Gastroesophageal sphincter (tissue), 4 donors: ENCODE data around the gene SCCPDH. TPM values are rescaled to one million over a fixed set of nuclear protein-coding genes. Genes with fewer than 3 reads are reported as not detected.
"Not testable (repeated sequence)": the region's sequence is repeated elsewhere in the genome, so short reads cannot be mapped to it uniquely, and the experiment has no call there.

ENCODE experiments used
- ATAC-seq: fragments of 150-250 bp; one replicate; pipeline ENCODE4 v1.9.1; 2016; ENCODE audit warnings: mild to moderate bottlenecking, moderate library complexity
- H3K27ac ChIP-seq, 4 donors: fragments of 200-600 bp; sonication (generic) in 3 of 4; 1 replicate in 3 of 4; 2 replicates in 1 of 4; pipeline ENCODE4 v1.5.1; 2016 to 2019
- H3K27me3 ChIP-seq: fragments of 200-600 bp; sonication (generic); one replicate; pipeline ENCODE4 v1.5.1; 2019
- H3K36me3 ChIP-seq, 2 donors: fragments of 200-600 bp; sonication (generic); one replicate each; pipeline ENCODE4 v1.5.1; 2019; ENCODE audit warnings: control low read depth in 1 of 2
- H3K4me1 ChIP-seq, 3 donors: fragments of 200-600 bp; sonication (generic); 1 replicate in 2 of 3; 2 replicates in 1 of 3; pipeline ENCODE4 v1.5.1; 2016 to 2019; ENCODE audit warnings: control low read depth in 2 of 3
- H3K4me3 ChIP-seq, 2 donors: fragments of 200-600 bp; sonication (generic); one replicate each; pipeline ENCODE4 v1.5.1; 2019; ENCODE audit warnings: mild to moderate bottlenecking in 1 of 2, moderate library complexity in 1 of 2
- H3K9me3 ChIP-seq, 3 donors: fragments of 200-600 bp; sonication (generic); one replicate each; pipeline ENCODE4 v1.5.1; 2017 to 2019; ENCODE audit warnings: control low read depth in 2 of 3
- EP300 ChIP-seq: sonication (generic); formaldehyde crosslinking; IDR thresholded peaks from one replicate; pipeline ENCODE4 v1.6.1; 2017; ENCODE audit warnings: antibody characterized with exemption, mild to moderate bottlenecking
- POLR2A ChIP-seq, 2 donors: fragments of 450-650 bp; IDR thresholded peaks; one replicate each; pipeline ENCODE4 v1.6.1; 2017; ENCODE audit warnings: antibody characterized with exemption in 2 of 2, mild to moderate bottlenecking in 2 of 2, moderate library complexity in 1 of 2
- POLR2AphosphoS5 ChIP-seq: sonication (generic); formaldehyde crosslinking; IDR thresholded peaks from one replicate; pipeline ENCODE4 v1.6.1; 2017; ENCODE audit warnings: antibody characterized with exemption
- WGBS, 2 donors: methylation state at CpG; one replicate each; pipeline ENCODE4 v1.1.5; 2018; ENCODE audit warnings: low coverage in 1 of 2; 5-methylcytosine and 5-hydroxymethylcytosine counted together
- total RNA-seq, 4 donors: library from RNA; depleted of rRNA; stranded (reverse); fragments of >200 nt; gene quantifications; one replicate each; pipeline ENCODE4 v1.1.0, GENCODE V29; 2016
- TF ChIP-seq, protein P1 (sequence below), 4 experiments: fragments of 200-600 bp in 2 of 4; fragments of 450-650 bp in 2 of 4; sonication (generic) in 1 of 4; IDR thresholded peaks; one replicate each; pipeline ENCODE4 v1.5.1; 2017 to 2019; ENCODE audit warnings: antibody characterized with exemption in 4 of 4, mild to moderate bottlenecking in 2 of 4, moderate library complexity in 2 of 4

Gene SCCPDH
- total RNA-seq, 4 donors from 2014 or later: 21.3 to 32.2 (median 23.1) TPM

- H3K36me3 ChIP-seq: peaks cover 0 to 51% of the 10 kb centered on the region in 2 donors
- no peaks in the 10 kb centered on the region for H3K27me3 ChIP-seq
- TF ChIP-seq POLR2AphosphoS5: no peak
- TF ChIP-seq, protein P1, sequence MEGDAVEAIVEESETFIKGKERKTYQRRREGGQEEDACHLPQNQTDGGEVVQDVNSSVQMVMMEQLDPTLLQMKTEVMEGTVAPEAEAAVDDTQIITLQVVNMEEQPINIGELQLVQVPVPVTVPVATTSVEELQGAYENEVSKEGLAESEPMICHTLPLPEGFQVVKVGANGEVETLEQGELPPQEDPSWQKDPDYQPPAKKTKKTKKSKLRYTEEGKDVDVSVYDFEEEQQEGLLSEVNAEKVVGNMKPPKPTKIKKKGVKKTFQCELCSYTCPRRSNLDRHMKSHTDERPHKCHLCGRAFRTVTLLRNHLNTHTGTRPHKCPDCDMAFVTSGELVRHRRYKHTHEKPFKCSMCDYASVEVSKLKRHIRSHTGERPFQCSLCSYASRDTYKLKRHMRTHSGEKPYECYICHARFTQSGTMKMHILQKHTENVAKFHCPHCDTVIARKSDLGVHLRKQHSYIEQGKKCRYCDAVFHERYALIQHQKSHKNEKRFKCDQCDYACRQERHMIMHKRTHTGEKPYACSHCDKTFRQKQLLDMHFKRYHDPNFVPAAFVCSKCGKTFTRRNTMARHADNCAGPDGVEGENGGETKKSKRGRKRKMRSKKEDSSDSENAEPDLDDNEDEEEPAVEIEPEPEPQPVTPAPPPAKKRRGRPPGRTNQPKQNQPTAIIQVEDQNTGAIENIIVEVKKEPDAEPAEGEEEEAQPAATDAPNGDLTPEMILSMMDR (IDR thresholded peaks at IDR 0.05): no peak
- TF ChIP-seq POLR2A (IDR thresholded peaks at IDR 0.05): no peak
- no peak for TF ChIP-seq EP300
- H3K27ac ChIP-seq: peak overlapping the region in 2 of 4 donors; percentile 86 to 91
- no peak for ATAC-seq
- peaks cover 0 to 8% (median 0%) of the 10 kb centered on the region in 3 donors for H3K9me3 ChIP-seq
- H3K4me1 ChIP-seq: peaks cover 0 to 27% (median 3%) of the 10 kb centered on the region in 3 donors
- WGBS, 2 donors: 72 to 74% methylated on average over 4 of the region's 4 CpGs
- H3K4me3 ChIP-seq: no peak overlapping the region
These were observed 2.7 kb downstream of the SCCPDH start for GRCh38 chr1:246726881-246727280.

DNA sequence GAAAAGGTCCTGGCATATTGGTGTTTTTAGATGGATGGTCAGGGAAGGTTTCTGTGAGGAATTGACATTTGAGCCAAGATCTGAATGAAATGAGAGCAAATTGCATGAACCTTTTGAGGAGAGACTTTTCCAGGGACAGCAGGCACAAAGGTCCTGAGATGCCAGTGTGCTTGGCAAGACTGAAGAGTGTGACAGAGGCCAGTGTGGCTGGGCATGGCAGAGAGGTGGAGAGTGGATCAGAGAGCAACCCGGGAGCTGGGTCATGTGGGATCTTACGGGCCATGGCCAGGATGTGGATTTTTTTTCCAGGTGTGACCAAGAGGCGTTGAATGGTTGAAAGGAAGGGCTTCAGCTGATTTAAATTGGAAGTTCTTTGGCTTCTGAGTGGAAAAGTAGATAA lies 3.4 kb downstream of the SCCPDH start:
- Histone ChIP-seq H3K4me1 (peaks cover 0 to 27% (median 3%) of the 10 kb centered on the region in 3 donors), H3K27me3 (no peaks in the 10 kb centered on the region), H3K9me3 (peaks cover 0 to 8% (median 0%) of the 10 kb centered on the region in 3 donors), H3K27ac (peak overlapping the region in 3 of 4 donors; percentile 45 to 91 (median 86)), H3K4me3 (no peak overlapping the region), H3K36me3 (peaks cover 0 to 58% of the 10 kb centered on the region in 2 donors)
- ATAC-seq: no peak
- 92 to 100% methylated on average over 3 of the region's 3 CpGs for WGBS, 2 donors
- no peak for TF ChIP-seq POLR2A (IDR thresholded peaks at IDR 0.05)
- no peak for TF ChIP-seq POLR2AphosphoS5
- no peak for TF ChIP-seq EP300
- TF ChIP-seq, protein P1 (IDR thresholded peaks at IDR 0.05): no peak

- no peak overlapping the region for H3K4me3 ChIP-seq
- H3K9me3 ChIP-seq: peaks cover 0 to 8% (median 0%) of the 10 kb centered on the region in 3 donors
- WGBS, 2 donors: 56 to 72% methylated on average over 4 of the region's 4 CpGs
- no peak for ATAC-seq
- no peak overlapping the region for H3K27ac ChIP-seq
- H3K36me3 ChIP-seq: peaks cover 0 to 65% of the 10 kb centered on the region in 2 donors
- TF ChIP-seq POLR2AphosphoS5 (no peak), POLR2A (IDR thresholded peaks at IDR 0.05) (no peak)
- H3K4me1 ChIP-seq: peaks cover 0 to 24% (median 3%) of the 10 kb centered on the region in 3 donors
- no peaks in the 10 kb centered on the region for H3K27me3 ChIP-seq
These were observed 4.1 kb downstream of the SCCPDH start for GRCh38 chr1:246728311-246728710.

GRCh38 chr1:246729040-246729439 lies 4.8 kb downstream of the SCCPDH start:
- Histone ChIP-seq H3K4me1 (peaks cover 0 to 19% (median 3%) of the 10 kb centered on the region in 3 donors), H3K36me3 (peaks cover 0 to 71% of the 10 kb centered on the region in 2 donors)
- WGBS, 2 donors: 94 to 100% methylated on average over 4 to 5 of the region's 5 CpGs
- not testable (repeated sequence) for H3K27ac ChIP-seq, H3K27me3 ChIP-seq, H3K9me3 ChIP-seq, ATAC-seq, H3K4me3 ChIP-seq

DNA sequence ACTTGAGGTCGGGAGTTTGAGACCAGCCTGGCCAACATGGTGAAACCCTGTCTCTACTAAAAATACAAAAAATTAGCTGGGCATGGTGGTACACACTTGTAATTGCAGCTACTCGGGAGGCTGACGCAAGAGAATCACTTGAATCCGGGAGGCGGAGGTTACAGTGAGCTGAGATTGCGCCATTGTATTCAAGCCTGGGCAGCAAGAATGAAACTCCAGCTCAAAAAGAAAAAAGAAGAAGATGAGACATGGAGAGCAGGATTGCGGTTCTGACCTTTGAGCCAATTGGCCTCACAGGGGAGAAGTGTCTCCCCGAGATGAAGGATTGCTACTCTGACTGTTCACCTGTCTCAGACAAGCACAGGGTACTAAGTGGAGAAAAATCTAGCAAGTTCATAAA lies 6.6 kb downstream of the SCCPDH start:
- H3K27ac ChIP-seq: no peak overlapping the region
- ATAC-seq: no peak
- 95% methylated on average over 5 to 7 of the region's 8 CpGs for WGBS, 2 donors
- H3K27me3 ChIP-seq: no peaks in the 10 kb centered on the region
- H3K36me3 ChIP-seq: peaks cover 0 to 89% of the 10 kb centered on the region in 2 donors
- H3K4me1 ChIP-seq: peaks cover 0 to 12% (median 1%) of the 10 kb centered on the region in 3 donors
- H3K9me3 ChIP-seq: peaks cover 0 to 8% (median 0%) of the 10 kb centered on the region in 3 donors
- TF ChIP-seq, protein P1 (IDR thresholded peaks at IDR 0.05): no peak
- TF ChIP-seq POLR2A (IDR thresholded peaks at IDR 0.05) (no peak), POLR2AphosphoS5 (no peak), EP300 (no peak)
- H3K4me3 ChIP-seq: no peak overlapping the region

GRCh38 chr1:246731873-246732272 lies 7.7 kb downstream of the SCCPDH start:
- H3K4me3 ChIP-seq, H3K27ac ChIP-seq, H3K9me3 ChIP-seq, H3K27me3 ChIP-seq, H3K4me1 ChIP-seq, ATAC-seq: not testable (repeated sequence)
- 100% methylated on average over 1 to 2 of the region's 3 CpGs for WGBS, 2 donors
- peaks cover 0 to 98% of the 10 kb centered on the region in 2 donors for H3K36me3 ChIP-seq
